HEK293T (cell line): ENCODE results near the gene POU6F2.

Experiments used
- CTCF ChIA-PET: fragments of 350-600 bp; formaldehyde crosslinking; extraction: SDS; loops from one replicate; lab custom pipeline; 2021; ENCODE audit warnings: antibody characterized with exemption, inconsistent platforms; lab: Yijun Ruan, JAX
- POLR2A ChIA-PET: fragments of 350-600 bp; formaldehyde crosslinking; extraction: SDS; loops from one replicate; lab custom pipeline; 2020; ENCODE audit warnings: antibody characterized with exemption, inconsistent platforms; lab: Yijun Ruan, JAX
- DNase-seq: peaks from one replicate; pipeline ENCODE4 v3.0.0; 2012; ENCODE audit warnings: mixed read lengths; ENCODE audit errors: extremely low spot score
- ARNT ChIP-seq: fragments of 450-650 bp; IDR thresholded peaks from 2 replicates; pipeline ENCODE4 v1.6.1; 2017; ENCODE audit warnings: mild to moderate bottlenecking
- BHLHE40 ChIP-seq: fragments of 450-650 bp; IDR thresholded peaks from 2 replicates; pipeline ENCODE4 v1.6.1; 2016; ENCODE audit warnings: mild to moderate bottlenecking, moderate library complexity, borderline replicate concordance
- CTBP1 ChIP-seq: fragments of 450-650 bp; IDR thresholded peaks from 2 replicates; pipeline ENCODE4 v1.6.1; 2016; ENCODE audit warnings: borderline replicate concordance
- ELF4 ChIP-seq: fragments of 450-650 bp; IDR thresholded peaks from 2 replicates; pipeline ENCODE4 v1.6.1; 2017; ENCODE audit warnings: antibody characterized with exemption
- FOXA1 ChIP-seq: fragments of 450-650 bp; IDR thresholded peaks from 2 replicates; pipeline ENCODE4 v1.6.1; 2016; ENCODE audit warnings: mild to moderate bottlenecking
- FOXK2 ChIP-seq: fragments of 450-650 bp; IDR thresholded peaks from 2 replicates; pipeline ENCODE4 v1.6.1; 2016; ENCODE audit warnings: mild to moderate bottlenecking
- FOXM1 ChIP-seq: fragments of 450-650 bp; IDR thresholded peaks from 2 replicates; pipeline ENCODE4 v1.6.1; 2017; ENCODE audit warnings: mild to moderate bottlenecking, borderline replicate concordance
- HDGF ChIP-seq: fragments of 450-650 bp; IDR thresholded peaks from 2 replicates; pipeline ENCODE4 v1.6.1; 2017; ENCODE audit warnings: antibody characterized with exemption, borderline replicate concordance
- L3MBTL2 ChIP-seq: fragments of 450-650 bp; conservative IDR thresholded peaks from 2 replicates; pipeline ENCODE4 v1.6.1; 2016; ENCODE audit warnings: mild to moderate bottlenecking
- LEF1 ChIP-seq: fragments of 450-650 bp; IDR thresholded peaks from 2 replicates; pipeline ENCODE4 v1.6.1; 2017; ENCODE audit warnings: mild to moderate bottlenecking, borderline replicate concordance
- NFRKB ChIP-seq: fragments of 450-650 bp; IDR thresholded peaks from 2 replicates; pipeline ENCODE4 v1.6.1; 2016; ENCODE audit warnings: mild to moderate bottlenecking, moderate library complexity
- PKNOX1 ChIP-seq: fragments of 450-650 bp; IDR thresholded peaks from 2 replicates; pipeline ENCODE4 v1.6.1; 2016
- SP1 ChIP-seq: fragments of 450-650 bp; IDR thresholded peaks from 2 replicates; pipeline ENCODE4 v1.6.1; 2017
- SUZ12 ChIP-seq: fragments of 450-650 bp; IDR thresholded peaks from 2 replicates; pipeline ENCODE4 v1.6.1; 2016; ENCODE audit warnings: mild to moderate bottlenecking
- TARDBP ChIP-seq: fragments of 450-650 bp; IDR thresholded peaks from 2 replicates; pipeline ENCODE4 v1.6.1; 2016
- ZNF384 ChIP-seq: fragments of 450-650 bp; IDR thresholded peaks from 2 replicates; pipeline ENCODE4 v1.6.1; 2016

POU6F2 gene

GRCh38 chr7:39504963-39505362, 527.3 kb downstream of the POU6F2 start:
- DNase-seq: no peak
- CTCF ChIA-PET: no interaction called here
- TF ChIP-seq SUZ12 (no peak), SP1 (no peak), L3MBTL2 (no peak), NFRKB (no peak), ZNF384 (no peak), ELF4 (no peak), FOXK2 (no peak), LEF1 (no peak), FOXM1 (no peak), ARNT (no peak), HDGF (no peak), CTBP1 (no peak)
- POLR2A ChIA-PET: no interaction called here

- ChIA-PET CTCF (interaction anchor here (0.7 kb wide), 1 partner anchor 18 kb away, joined by 4 read pairs; no protein-coding TSS in a partner anchor), POLR2A (interaction anchor here (1.0 kb wide), 1 partner anchor 56 kb away, joined by 3 read pairs; no protein-coding TSS in a partner anchor)
- no peak for DNase-seq
These were observed 530.3 kb downstream of the POU6F2 start for GRCh38 chr7:39507866-39508551.

GRCh38 chr7:39509436-39509835, 531.7 kb downstream of the POU6F2 start:
- ChIA-PET POLR2A (no interaction called here), CTCF (no interaction called here)
- DNase-seq: no peak
- no peak for TF ChIP-seq PKNOX1
- TF ChIP-seq TARDBP: no peak
- no peak for TF ChIP-seq SUZ12
- TF ChIP-seq LEF1: no peak
- TF ChIP-seq FOXK2: no peak
- TF ChIP-seq ELF4: no peak
- no peak for TF ChIP-seq ARNT
- TF ChIP-seq FOXM1: no peak

More at GRCh38 chr7:39507866-39508551, 530.3 kb downstream of the POU6F2 start:
- TF ChIP-seq L3MBTL2 (no peak), ARNT (no peak), ELF4 (no peak), HDGF (no peak), SP1 (no peak), FOXA1 (no peak), CTBP1 (no peak)

GRCh38 chr7:39509912-39510311, 532.2 kb downstream of the POU6F2 start:
- TF ChIP-seq SUZ12: no peak
- no peak for TF ChIP-seq ARNT
- no peak for TF ChIP-seq FOXM1
- no peak for TF ChIP-seq CTBP1
- CTCF ChIA-PET: no interaction called here
- no peak for DNase-seq
- POLR2A ChIA-PET: no interaction called here

GRCh38 chr7:39510864-39511354, 533.2 kb downstream of the POU6F2 start:
- ChIA-PET POLR2A (no interaction called here), CTCF (interaction anchor here (0.6 kb wide), 1 partner anchor 16 kb away, joined by 3 read pairs; no protein-coding TSS in a partner anchor)
- TF ChIP-seq BHLHE40: no peak
- no peak for TF ChIP-seq HDGF
- TF ChIP-seq NFRKB: no peak
- no peak for TF ChIP-seq L3MBTL2
- no peak for TF ChIP-seq FOXA1
- no peak for TF ChIP-seq ZNF384
- no peak for TF ChIP-seq LEF1
- no peak for TF ChIP-seq CTBP1
- TF ChIP-seq ELF4: no peak
- TF ChIP-seq SP1: no peak
- TF ChIP-seq FOXM1: no peak
- no peak for TF ChIP-seq ARNT
- no peak for DNase-seq

GRCh38 chr7:39515534-39516228, 538.0 kb downstream of the POU6F2 start:
- CTCF ChIA-PET: no interaction called here
- POLR2A ChIA-PET: no interaction called here
- DNase-seq: no peak
- no peak for TF ChIP-seq FOXM1
- TF ChIP-seq L3MBTL2: no peak
- no peak for TF ChIP-seq LEF1
- TF ChIP-seq SUZ12: no peak
- TF ChIP-seq SP1: no peak

- TF ChIP-seq FOXM1 (no peak), SP1 (no peak), CTBP1 (no peak), LEF1 (no peak), FOXA1 (no peak), FOXK2 (no peak), BHLHE40 (no peak), HDGF (no peak), PKNOX1 (no peak), SUZ12 (no peak), ELF4 (no peak), TARDBP (no peak), ARNT (no peak), ZNF384 (no peak), NFRKB (no peak)
- no peak for DNase-seq
- CTCF ChIA-PET: no interaction called here
- POLR2A ChIA-PET: no interaction called here
These were observed 538.8 kb downstream of the POU6F2 start for GRCh38 chr7:39516498-39516897.
